H9 (cell line): ENCODE measurements around the gene EFNA1. TPM values are rescaled to one million over a fixed set of nuclear protein-coding genes. Genes with fewer than 3 reads are reported as not detected.

Source experiments
- DNase-seq: peaks from one replicate; pipeline ENCODE4 v3.0.0-alpha.2; 2017
- H2AFZ ChIP-seq: one replicate; pipeline ENCODE4 v1.6.1; 2013; ENCODE audit warnings: mild to moderate bottlenecking, low read length, control low read depth, moderate library complexity
- H2AK5ac ChIP-seq: 2 replicates; pipeline ENCODE4 v1.6.1; 2013; ENCODE audit warnings: low read length, control low read depth, mixed read lengths; ENCODE audit not compliant: insufficient read length
- H2BK120ac ChIP-seq: one replicate; pipeline ENCODE4 v1.6.1; 2013; ENCODE audit warnings: low read depth, mild to moderate bottlenecking, low read length, control low read depth, inconsistent platforms; ENCODE audit not compliant: poor library complexity, severe bottlenecking
- H2BK12ac ChIP-seq: 2 replicates; pipeline ENCODE4 v1.6.1; 2013; ENCODE audit warnings: low read length, control low read depth, mixed read lengths, low read depth; ENCODE audit not compliant: insufficient read length
- H2BK15ac ChIP-seq: 2 replicates; pipeline ENCODE4 v1.6.1; 2013; ENCODE audit warnings: low read depth, low read length, control low read depth
- H2BK20ac ChIP-seq: one replicate; pipeline ENCODE4 v1.6.1; 2013; ENCODE audit warnings: low read depth, mild to moderate bottlenecking, low read length, control low read depth, inconsistent platforms; ENCODE audit not compliant: poor library complexity, severe bottlenecking
- H2BK5ac ChIP-seq: 2 replicates; pipeline ENCODE4 v1.6.1; 2013; ENCODE audit warnings: low read length, control low read depth, mixed read lengths; ENCODE audit not compliant: insufficient read length
- H3K14ac ChIP-seq: 2 replicates; pipeline ENCODE4 v1.6.1; 2013; ENCODE audit warnings: low read length, control low read depth; ENCODE audit not compliant: insufficient read depth
- H3K18ac ChIP-seq: 2 replicates; pipeline ENCODE4 v1.6.1; 2013; ENCODE audit warnings: low read depth, mild to moderate bottlenecking, mixed read lengths, low read length, control low read depth; ENCODE audit not compliant: insufficient read length
- H3K23ac ChIP-seq: 2 replicates; pipeline ENCODE4 v1.6.1; 2013; ENCODE audit warnings: low read length, control low read depth, mixed read lengths, low read depth; ENCODE audit not compliant: insufficient read length
- H3K23me2 ChIP-seq: 2 replicates; pipeline ENCODE4 v1.6.1; 2013; ENCODE audit warnings: low read depth, mild to moderate bottlenecking, mixed read lengths, low read length, control low read depth; ENCODE audit not compliant: insufficient read length, poor library complexity, severe bottlenecking
- H3K27ac ChIP-seq: 2 replicates; pipeline ENCODE4 v1.5.1; 2013; ENCODE audit warnings: low read length, control low read depth, mixed read lengths, low read depth; ENCODE audit not compliant: insufficient read length
- H3K27me3 ChIP-seq: 2 replicates; pipeline ENCODE4 v1.6.1; 2013; ENCODE audit warnings: low read length, control low read depth, inconsistent platforms; ENCODE audit not compliant: insufficient read depth
- H3K4ac ChIP-seq: 2 replicates; pipeline ENCODE4 v1.6.1; 2013; ENCODE audit warnings: low read depth, mild to moderate bottlenecking, control low read depth, inconsistent platforms, low read length, moderate library complexity
- H3K4me1 ChIP-seq: 2 replicates; pipeline ENCODE4 v1.6.1; 2013; ENCODE audit warnings: low read length, control low read depth, inconsistent platforms; ENCODE audit not compliant: insufficient read depth
- H3K4me2 ChIP-seq: 2 replicates; pipeline ENCODE4 v1.6.1; 2013; ENCODE audit warnings: low read length, control low read depth, mixed read lengths; ENCODE audit not compliant: insufficient read length, insufficient read depth
- H3K56ac ChIP-seq: 2 replicates; pipeline ENCODE4 v1.6.1; 2013; ENCODE audit warnings: low read depth, mild to moderate bottlenecking, mixed read lengths, low read length, control low read depth; ENCODE audit not compliant: insufficient read length
- H3K79me1 ChIP-seq: 2 replicates; pipeline ENCODE4 v1.6.1; 2013; ENCODE audit warnings: low read depth, mild to moderate bottlenecking, moderate library complexity, low read length, control low read depth, inconsistent platforms; ENCODE audit not compliant: insufficient read depth, poor library complexity, severe bottlenecking
- H3K79me2 ChIP-seq: 2 replicates; pipeline ENCODE4 v1.6.1; 2013; ENCODE audit warnings: low read length, control low read depth, inconsistent platforms; ENCODE audit not compliant: insufficient read depth
- H3K9ac ChIP-seq: 2 replicates; pipeline ENCODE4 v1.6.1; 2013; ENCODE audit warnings: low read length, control low read depth, mixed read lengths; ENCODE audit not compliant: insufficient read length; ENCODE audit errors: extremely low read depth
- H3K9me3 ChIP-seq: one replicate; pipeline ENCODE4 v1.6.1; 2013; ENCODE audit warnings: low read depth, low read length, inconsistent platforms; ENCODE audit not compliant: control insufficient read depth
- H3T11ph ChIP-seq: one replicate; pipeline ENCODE4 v1.6.1; 2013; ENCODE audit warnings: mild to moderate bottlenecking, low read length, control low read depth, inconsistent platforms
- H4K20me1 ChIP-seq: one replicate; pipeline ENCODE4 v1.6.1; 2013; ENCODE audit not compliant: control insufficient read depth, insufficient read length, insufficient read depth
- H4K5ac ChIP-seq: 2 replicates; pipeline ENCODE4 v1.6.1; 2013; ENCODE audit warnings: low read depth, mild to moderate bottlenecking, mixed read lengths, low read length, control low read depth; ENCODE audit not compliant: insufficient read length
- H4K8ac ChIP-seq: replicated peaks from 2 replicates; pipeline ENCODE4 v1.6.1; 2013; ENCODE audit warnings: low read length, control low read depth, mixed read lengths, low read depth; ENCODE audit not compliant: insufficient read length
- H4K91ac ChIP-seq: 2 replicates; pipeline ENCODE4 v1.6.1; 2013; ENCODE audit warnings: low read depth, mild to moderate bottlenecking, moderate library complexity, mixed read lengths, low read length, control low read depth; ENCODE audit not compliant: insufficient read length
- H3K27ac Mint-ChIP-seq, 3 experiments: 2 replicates in 2 of 3; 3 replicates in 1 of 3; pipeline ENCODE4 v1.8.0; 2020 to 2021; ENCODE audit warnings: mixed read lengths in 3 of 3, mild to moderate bottlenecking in 1 of 3, moderate library complexity in 1 of 3
- H3K27me3 Mint-ChIP-seq: 2 replicates; pipeline ENCODE4 v1.8.0; 2021; ENCODE audit warnings: low read depth, mild to moderate bottlenecking, moderate library complexity, mixed read lengths
- H3K36me3 Mint-ChIP-seq, 3 experiments: 2 replicates in 2 of 3; 3 replicates in 1 of 3; pipeline ENCODE4 v1.8.0; 2020 to 2021; ENCODE audit warnings: low read depth in 3 of 3, mixed read lengths in 3 of 3; ENCODE audit not compliant: insufficient read depth in 1 of 3
- H3K4me1 Mint-ChIP-seq, 2 experiments: 2 replicates each; pipeline ENCODE4 v1.8.0; 2020; ENCODE audit warnings: mixed read lengths in 2 of 2
- H3K4me3 Mint-ChIP-seq, 2 experiments: 2 replicates in 1 of 2; 3 replicates in 1 of 2; pipeline ENCODE4 v1.8.0; 2020 to 2021; ENCODE audit warnings: mild to moderate bottlenecking in 2 of 2, mixed read lengths in 2 of 2, moderate library complexity in 1 of 2
- H3K9me3 Mint-ChIP-seq, 2 experiments: 2 replicates in 1 of 2; 3 replicates in 1 of 2; pipeline ENCODE4 v1.8.0; 2020; ENCODE audit warnings: mild to moderate bottlenecking in 2 of 2, mixed read lengths in 2 of 2, moderate library complexity in 1 of 2
- WGBS: extraction: QIAGEN DNeasy Blood & Tissue Kit; methylation state at CpG from one replicate; pipeline ENCODE4 v1.1.7; 2013; ENCODE audit warnings: missing lambda C conversion rate, low lambda C conversion rate, mixed read lengths; ENCODE audit not compliant: insufficient read length; ENCODE audit errors: extremely low coverage; 5-methylcytosine and 5-hydroxymethylcytosine counted together
- total RNA-seq: library from RNA; stranded (reverse); gene quantifications from 2 replicates; pipeline ENCODE4 v1.2.1, GENCODE V29; 2021
- TF ChIP-seq, protein P1 (sequence below): fragments of 200-600 bp; sonication (generic); conservative IDR thresholded peaks from 3 replicates; pipeline ENCODE4 v1.8.0; 2021; ENCODE audit warnings: antibody characterized with exemption, mild to moderate bottlenecking

Gene EFNA1
- total RNA-seq, 1 experiment from 2014 or later, result 1.4 TPM

DNA sequence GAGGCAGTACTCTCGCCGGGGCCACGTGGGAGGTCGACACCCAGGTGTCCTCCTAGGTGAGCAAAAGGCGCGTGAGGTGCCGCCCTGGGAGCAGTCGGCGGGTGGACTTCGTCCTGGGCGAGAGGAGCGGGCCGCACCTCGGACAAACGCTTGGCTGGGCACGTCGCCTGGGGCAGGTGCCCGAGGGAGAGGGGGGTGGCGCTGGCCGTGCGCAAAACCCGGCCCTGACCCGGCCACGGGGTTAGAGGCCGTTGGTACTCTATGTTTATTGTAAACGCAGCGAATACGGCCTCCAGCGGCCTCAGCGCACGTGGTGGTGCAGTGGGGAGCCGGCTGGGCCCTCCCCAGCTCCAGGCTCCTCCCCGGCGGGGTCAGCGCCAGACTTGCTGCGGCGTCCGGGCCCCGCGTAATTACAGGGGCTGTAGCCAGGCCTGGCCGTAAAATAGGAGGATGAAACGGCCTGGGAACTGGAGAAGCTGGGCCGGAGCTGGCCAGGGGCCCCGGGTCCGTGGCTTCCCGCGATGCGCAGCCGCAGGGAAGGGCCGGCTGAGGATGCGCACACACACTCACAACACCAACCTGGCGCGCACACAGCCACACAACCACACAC is 1.6 kb upstream of the EFNA1 start:
- H3K27ac Mint-ChIP-seq, result no peak overlapping the region; a peak in 1 of 7 replicates
- H3K9ac ChIP-seq, result no peak overlapping the region

More for the DNA sequence above, 1.6 kb upstream of the EFNA1 start:
- peaks cover 90% of the 10 kb centered on the region for H3K27me3 Mint-ChIP-seq
- Histone ChIP-seq H2BK15ac (no peak overlapping the region), H2BK20ac (no peak overlapping the region), H3K4me2 (peak overlapping the region; percentile 92), H3K23me2 (peaks cover 27% of the 10 kb centered on the region), H2AFZ (no peak overlapping the region), H3K4ac (no peak overlapping the region), H3K79me2 (no peaks in the 10 kb centered on the region), H3K18ac (no peak overlapping the region), H3K23ac (no peak overlapping the region), H4K5ac (no peak overlapping the region), H3K9me3 (no peaks in the 10 kb centered on the region), H2BK12ac (no peak overlapping the region), H2BK120ac (no peak overlapping the region), H3K4me1 (no peaks in the 10 kb centered on the region; the same call in 1 of the 2 replicates), H4K91ac (no peak overlapping the region), H3K27ac (no peak overlapping the region), H3K27me3 (peaks cover 34% of the 10 kb centered on the region; the same call in 1 of the 2 replicates), H3K79me1 (no peaks in the 10 kb centered on the region), H2BK5ac (no peak overlapping the region), H4K20me1 (peaks cover 2% of the 10 kb centered on the region), H4K8ac (no peak overlapping the region), H3K14ac (no peak overlapping the region), H2AK5ac (no peak overlapping the region), H3K56ac (no peak overlapping the region), H3T11ph (no peak overlapping the region)
- H3K36me3 Mint-ChIP-seq, result peaks cover 0 to 3% (median 0%) of the 10 kb centered on the region in 3 experiments; a peak in 2 of 7 replicates
- H3K9me3 Mint-ChIP-seq, result no peaks in the 10 kb centered on the region; a peak in 1 of 5 replicates
- DNase-seq, result peak; percentile 43
- WGBS, result no CpG with 5 or more reads among the region's 53 CpGs
- peak overlapping the region; percentile 62 to 94 for H3K4me3 Mint-ChIP-seq
- TF ChIP-seq, protein P1, sequence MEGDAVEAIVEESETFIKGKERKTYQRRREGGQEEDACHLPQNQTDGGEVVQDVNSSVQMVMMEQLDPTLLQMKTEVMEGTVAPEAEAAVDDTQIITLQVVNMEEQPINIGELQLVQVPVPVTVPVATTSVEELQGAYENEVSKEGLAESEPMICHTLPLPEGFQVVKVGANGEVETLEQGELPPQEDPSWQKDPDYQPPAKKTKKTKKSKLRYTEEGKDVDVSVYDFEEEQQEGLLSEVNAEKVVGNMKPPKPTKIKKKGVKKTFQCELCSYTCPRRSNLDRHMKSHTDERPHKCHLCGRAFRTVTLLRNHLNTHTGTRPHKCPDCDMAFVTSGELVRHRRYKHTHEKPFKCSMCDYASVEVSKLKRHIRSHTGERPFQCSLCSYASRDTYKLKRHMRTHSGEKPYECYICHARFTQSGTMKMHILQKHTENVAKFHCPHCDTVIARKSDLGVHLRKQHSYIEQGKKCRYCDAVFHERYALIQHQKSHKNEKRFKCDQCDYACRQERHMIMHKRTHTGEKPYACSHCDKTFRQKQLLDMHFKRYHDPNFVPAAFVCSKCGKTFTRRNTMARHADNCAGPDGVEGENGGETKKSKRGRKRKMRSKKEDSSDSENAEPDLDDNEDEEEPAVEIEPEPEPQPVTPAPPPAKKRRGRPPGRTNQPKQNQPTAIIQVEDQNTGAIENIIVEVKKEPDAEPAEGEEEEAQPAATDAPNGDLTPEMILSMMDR, result no peak
- H3K4me1 Mint-ChIP-seq, result peaks cover 48 to 65% of the 10 kb centered on the region in 2 experiments
